Measurements from ENCODE around the gene DNAL1.

The DNAL1 gene

DNA sequence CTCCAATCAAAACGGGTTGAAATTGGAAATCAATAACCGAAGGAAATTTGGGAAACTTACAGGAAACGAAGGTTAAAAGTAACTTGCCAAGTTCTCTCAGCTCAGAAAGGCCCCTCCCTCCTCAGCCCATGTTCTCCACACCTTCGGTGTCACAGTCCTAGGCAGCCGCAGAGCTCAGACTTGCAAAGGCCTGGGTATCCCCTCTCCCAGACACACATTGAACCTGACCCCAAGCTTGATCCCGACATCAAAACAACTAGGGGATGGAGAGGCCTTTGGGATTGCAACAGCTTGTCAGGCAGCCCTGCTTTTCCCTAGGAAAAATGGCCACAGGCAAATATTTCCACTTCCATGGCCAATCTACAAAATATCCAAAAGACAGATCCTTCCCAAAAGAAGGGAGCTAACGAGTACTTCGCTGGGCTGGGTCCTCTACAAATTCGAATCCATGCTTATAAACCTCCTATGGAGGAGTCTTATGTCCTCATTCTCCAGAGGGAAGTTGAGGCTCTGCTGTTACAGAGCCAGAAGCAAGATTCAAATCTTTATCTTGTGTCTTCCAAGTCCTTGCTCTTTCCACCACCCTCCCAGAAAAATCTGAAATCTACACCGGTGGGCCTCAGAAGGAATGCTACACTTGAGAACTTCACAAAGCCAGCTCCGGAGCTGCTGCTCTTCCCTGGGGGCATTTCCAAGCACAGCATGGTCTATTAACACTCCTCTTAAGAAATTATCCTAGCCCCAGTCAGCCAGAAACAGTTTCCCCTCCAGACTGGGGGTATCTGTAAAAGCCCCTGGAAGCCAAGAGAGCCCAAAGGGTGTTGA is 105.1 kb downstream of the DNAL1 start:
- Histone ChIP-seq H3K4me3 (no peak overlapping the region), H3K27me3 (ENCODE audit: low read depth) (no peaks in the 10 kb centered on the region), H3K4me1 (peaks cover 12% of the 10 kb centered on the region), H3K9me3 (no peaks in the 10 kb centered on the region), H3K36me3 (replicated peaks) (0 out of 2 replicates have a peak, but pooled peaks cover 3% of the 10 kb centered on the region)
- in situ Hi-C loops (cut with MboI; ENCODE audit: low sequenced_read_pairs) = no loop called here
- peak; percentile 42 to 46 for DNase-seq (ENCODE audit: low spot score in 2 of 2)

DNA sequence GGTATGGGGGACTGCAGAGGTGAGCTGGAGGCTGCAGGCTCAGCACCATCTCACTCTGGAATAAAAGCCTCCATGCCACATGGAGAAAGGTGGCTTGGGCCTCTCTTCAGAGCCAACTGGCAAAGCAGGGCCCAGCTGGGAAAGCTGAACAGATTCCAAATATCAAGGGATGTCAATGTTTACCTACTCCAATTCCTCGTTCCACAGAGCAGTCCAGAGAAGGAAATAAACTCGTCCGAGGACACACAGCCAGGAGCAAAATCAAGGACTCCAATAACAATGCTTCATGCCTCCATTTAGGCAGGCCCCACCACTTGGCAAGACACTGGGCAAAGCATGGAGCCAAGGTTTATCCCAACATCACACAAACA is 105.7 kb downstream of the DNAL1 start:
- H3K36me3 ChIP-seq (replicated peaks) = 0 out of 2 replicates have a peak, but pooled peaks cover 3% of the 10 kb centered on the region
- no peaks in the 10 kb centered on the region for H3K27me3 ChIP-seq (ENCODE audit: low read depth)
- in situ Hi-C loops (cut with MboI; ENCODE audit: low sequenced_read_pairs) = no loop called here
- H3K4me3 ChIP-seq = no peak overlapping the region
- H3K9me3 ChIP-seq = no peaks in the 10 kb centered on the region
- peaks cover 12% of the 10 kb centered on the region for H3K4me1 ChIP-seq
- DNase-seq (ENCODE audit: low spot score in 2 of 2) = no peak

DNA sequence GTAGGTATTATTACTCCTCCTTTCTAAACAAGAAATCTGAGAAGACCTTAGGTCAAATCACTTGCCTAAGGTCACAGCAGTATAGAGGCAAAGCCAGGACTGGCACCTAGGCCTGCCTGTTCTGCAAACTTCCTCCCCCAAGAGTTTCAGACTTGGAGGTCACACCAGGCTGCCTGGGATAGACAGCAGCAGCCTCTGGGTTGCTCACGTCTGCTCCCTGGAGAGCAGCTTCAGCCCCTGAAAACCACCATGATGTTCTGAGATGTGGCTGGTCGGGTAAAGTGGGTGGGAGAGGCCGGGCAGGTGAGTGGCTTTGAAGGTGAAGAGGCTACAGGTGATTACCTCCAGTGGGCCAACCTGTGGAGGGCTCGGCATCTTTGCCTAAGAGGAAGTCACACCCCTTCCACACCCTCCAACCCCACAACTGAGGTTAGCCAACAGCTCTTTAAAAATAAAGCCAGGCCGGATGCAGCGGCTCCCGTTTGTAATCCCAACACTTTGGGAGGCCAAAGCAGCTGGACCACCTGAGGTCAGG is 106.4 kb downstream of the DNAL1 start:
- Histone ChIP-seq H3K27me3 (ENCODE audit: low read depth) (no peaks in the 10 kb centered on the region), H3K4me3 (no peak overlapping the region), H3K36me3 (replicated peaks) (0 out of 2 replicates have a peak, but pooled peaks cover 3% of the 10 kb centered on the region), H3K9me3 (no peaks in the 10 kb centered on the region), H3K4me1 (peaks cover 13% of the 10 kb centered on the region)
- DNase-seq (ENCODE audit: low spot score in 2 of 2) = no peak
- in situ Hi-C loops (cut with MboI; ENCODE audit: low sequenced_read_pairs) = no loop called here

DNA sequence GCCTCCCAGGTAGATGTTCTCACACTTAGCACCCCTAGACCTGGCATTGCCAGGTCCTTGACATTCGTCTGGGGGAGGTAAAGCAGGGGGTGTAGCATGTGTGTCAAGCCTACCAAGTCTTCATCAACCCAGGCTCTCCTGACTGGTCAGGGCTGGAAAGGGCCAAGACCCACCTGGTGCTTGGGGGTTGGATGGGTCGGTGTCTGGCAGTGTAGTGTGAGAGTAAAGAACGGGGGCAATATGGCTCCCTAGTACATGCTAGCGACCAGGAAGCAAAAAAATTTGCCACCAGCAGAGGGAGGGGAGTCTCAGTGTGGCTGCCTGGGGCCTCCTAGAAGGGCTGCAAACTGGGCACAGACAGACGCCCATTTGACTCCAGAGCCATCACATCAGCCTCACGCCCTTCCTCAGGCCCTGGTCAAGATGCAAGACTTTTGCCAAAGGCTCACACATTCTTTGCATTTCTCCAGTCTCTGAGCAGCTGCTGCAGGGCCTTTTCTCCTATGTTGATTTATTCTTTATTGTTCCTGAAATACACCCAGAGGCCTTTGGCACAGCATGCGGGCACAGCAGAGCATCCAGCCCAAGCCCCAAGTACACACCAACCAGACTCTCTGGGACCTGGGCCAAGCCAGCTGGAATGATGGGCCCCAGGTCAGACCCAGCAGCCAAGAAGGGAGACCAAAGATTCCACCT is 107.7 kb downstream of the DNAL1 start:
- no peak for DNase-seq (ENCODE audit: low spot score in 2 of 2)
- H3K4me3 ChIP-seq = no peak overlapping the region

More for the DNA sequence above, 107.7 kb downstream of the DNAL1 start:
- no peaks in the 10 kb centered on the region for H3K27me3 ChIP-seq (ENCODE audit: low read depth)
- no peaks in the 10 kb centered on the region for H3K9me3 ChIP-seq
- in situ Hi-C loops (cut with MboI; ENCODE audit: low sequenced_read_pairs) = no loop called here
- H3K36me3 ChIP-seq (replicated peaks) = 0 out of 2 replicates have a peak, but pooled peaks cover 3% of the 10 kb centered on the region
- H3K4me1 ChIP-seq = peaks cover 14% of the 10 kb centered on the region
